ENCODE results near the gene CTTN. TPM values are rescaled to one million over a fixed set of nuclear protein-coding genes. Genes with fewer than 3 reads are reported as not detected.

CTTN gene
- total and polyA plus RNA-seq, 9 of the 15 experiments (the other 6 are each of a cell fraction or from before 2014, with no cell fraction given): 9.9 to 158 (median 99.7) TPM

- TF ChIP-seq THAP12 (CRISPR knock-in tag; IDR thresholded peaks at IDR 0.05) (peak; percentile 36; the same call in 1 of the 2 replicates), SIN3B (IDR thresholded peaks at IDR 0.05; ENCODE audit: low read depth) (0 out of 2 replicates have a peak, but pooled peaks have one; percentile 23), CXXC5 (CRISPR knock-in tag; IDR thresholded peaks at IDR 0.05) (peak; percentile 74), MAZ (CRISPR knock-in tag; conservative IDR thresholded peaks at IDR 0.05 in 1 of 2, IDR thresholded peaks at IDR 0.05 in 1 of 2) (peak; percentile 43 to 47; a peak in 1 of 4 replicates), TCF7 (IDR thresholded peaks at IDR 0.05; ENCODE audit: borderline replicate concordance) (0 out of 2 replicates have a peak, but pooled peaks have one; percentile 13), FOXK1 (CRISPR knock-in tag; IDR thresholded peaks at IDR 0.05; ENCODE audit: borderline replicate concordance) (peak; percentile 73; the same call in 1 of the 2 replicates), MXD1 (CRISPR knock-in tag; IDR thresholded peaks at IDR 0.05; ENCODE audit: borderline replicate concordance, poor library complexity, severe bottlenecking) (peak; percentile 16), CBFB (CRISPR knock-in tag; IDR thresholded peaks at IDR 0.05) (0 out of 2 replicates have a peak, but pooled peaks have one; percentile 53), CREB1 (IDR thresholded peaks at IDR 0.05) (peak; percentile 11; the same call in 1 of the 2 replicates), CREB1 (CRISPR knock-in tag; IDR thresholded peaks at IDR 0.05) (no peak), KDM5B (IDR thresholded peaks at IDR 0.05; ENCODE audit: insufficient replicate concordance, low read depth, low read length) (peak; percentile 71), FOXK2 (conservative IDR thresholded peaks at IDR 0.05 in 1 of 2, IDR thresholded peaks at IDR 0.05 in 1 of 2; ENCODE audit: low read depth in 2 of 2) (peak in 1 of 2 experiments; percentile 58; a peak in 1 of 4 replicates), NONO (IDR thresholded peaks at IDR 0.05; ENCODE audit: low read depth in 2 of 2, low read length in 1 of 2) (peak; percentile 62 to 69; a peak in 3 of 4 replicates), POLR3A (IDR thresholded peaks at IDR 0.05; ENCODE audit: borderline replicate concordance, extremely low read depth, insufficient read depth, insufficient read length) (no peak), NBN (IDR thresholded peaks at IDR 0.05; ENCODE audit: low read depth) (peak; percentile 74; the same call in 1 of the 2 replicates), PHF20 (IDR thresholded peaks at IDR 0.05; ENCODE audit: partially characterized antibody) (peak; percentile 37)
- TF ChIP-seq, protein P1, sequence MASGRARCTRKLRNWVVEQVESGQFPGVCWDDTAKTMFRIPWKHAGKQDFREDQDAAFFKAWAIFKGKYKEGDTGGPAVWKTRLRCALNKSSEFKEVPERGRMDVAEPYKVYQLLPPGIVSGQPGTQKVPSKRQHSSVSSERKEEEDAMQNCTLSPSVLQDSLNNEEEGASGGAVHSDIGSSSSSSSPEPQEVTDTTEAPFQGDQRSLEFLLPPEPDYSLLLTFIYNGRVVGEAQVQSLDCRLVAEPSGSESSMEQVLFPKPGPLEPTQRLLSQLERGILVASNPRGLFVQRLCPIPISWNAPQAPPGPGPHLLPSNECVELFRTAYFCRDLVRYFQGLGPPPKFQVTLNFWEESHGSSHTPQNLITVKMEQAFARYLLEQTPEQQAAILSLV (tag; IDR thresholded peaks at IDR 0.05): no peak
Observed at GRCh38 chr11:70397983-70398833, at the start of gene CTTN (continued).

All from K562 (cell line).